LNCAP (cell line): ENCODE data around the gene SOX11.

Experiments used
- TF ChIP-seq, protein P1 (sequence below): fragments of 450-650 bp; IDR thresholded peaks from 2 replicates; pipeline ENCODE4 v1.5.1; 2017; ENCODE audit warnings: mild to moderate bottlenecking

The SOX11 gene

DNA sequence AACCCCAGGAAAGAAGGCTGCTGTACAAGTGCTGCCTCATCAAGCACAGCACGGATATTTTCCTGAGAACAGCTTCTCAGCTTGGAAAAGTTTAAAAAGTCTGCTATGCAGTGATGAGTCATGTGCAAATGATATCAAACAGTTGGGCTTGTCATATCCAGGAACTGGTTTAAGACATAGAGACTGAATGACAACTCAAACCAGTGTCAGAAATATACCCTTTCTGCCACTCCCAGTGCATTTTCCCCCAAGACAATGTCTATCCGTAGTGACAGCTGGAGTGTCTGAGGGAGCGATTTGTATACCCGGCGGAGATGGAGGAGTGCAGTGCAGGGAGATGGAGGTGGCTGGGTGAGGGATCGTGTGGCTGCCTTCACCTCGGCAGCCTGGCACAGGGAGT is 28.2 kb downstream of the SOX11 start:
- TF ChIP-seq, protein P1, sequence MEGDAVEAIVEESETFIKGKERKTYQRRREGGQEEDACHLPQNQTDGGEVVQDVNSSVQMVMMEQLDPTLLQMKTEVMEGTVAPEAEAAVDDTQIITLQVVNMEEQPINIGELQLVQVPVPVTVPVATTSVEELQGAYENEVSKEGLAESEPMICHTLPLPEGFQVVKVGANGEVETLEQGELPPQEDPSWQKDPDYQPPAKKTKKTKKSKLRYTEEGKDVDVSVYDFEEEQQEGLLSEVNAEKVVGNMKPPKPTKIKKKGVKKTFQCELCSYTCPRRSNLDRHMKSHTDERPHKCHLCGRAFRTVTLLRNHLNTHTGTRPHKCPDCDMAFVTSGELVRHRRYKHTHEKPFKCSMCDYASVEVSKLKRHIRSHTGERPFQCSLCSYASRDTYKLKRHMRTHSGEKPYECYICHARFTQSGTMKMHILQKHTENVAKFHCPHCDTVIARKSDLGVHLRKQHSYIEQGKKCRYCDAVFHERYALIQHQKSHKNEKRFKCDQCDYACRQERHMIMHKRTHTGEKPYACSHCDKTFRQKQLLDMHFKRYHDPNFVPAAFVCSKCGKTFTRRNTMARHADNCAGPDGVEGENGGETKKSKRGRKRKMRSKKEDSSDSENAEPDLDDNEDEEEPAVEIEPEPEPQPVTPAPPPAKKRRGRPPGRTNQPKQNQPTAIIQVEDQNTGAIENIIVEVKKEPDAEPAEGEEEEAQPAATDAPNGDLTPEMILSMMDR = no peak

DNA sequence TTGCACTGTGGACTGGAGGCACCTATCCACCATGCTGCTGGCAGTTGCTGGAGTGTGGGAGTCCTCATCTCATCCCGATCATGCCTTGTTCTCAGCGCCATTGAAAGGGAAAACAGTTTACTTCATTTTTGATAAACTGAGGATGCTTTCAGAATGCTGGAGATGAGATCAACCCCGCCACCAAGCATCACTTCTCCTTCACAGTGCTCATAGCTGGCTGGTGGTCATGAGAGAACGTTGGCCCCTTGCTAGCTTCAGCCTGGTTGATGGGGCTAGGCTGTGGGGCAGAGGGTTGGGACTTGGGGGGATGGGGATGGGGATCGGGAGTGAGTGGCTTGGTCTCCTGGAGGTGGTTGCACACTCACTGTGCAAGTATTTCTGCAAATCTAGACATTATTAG is 30.1 kb downstream of the SOX11 start:
- TF ChIP-seq, protein P1 = no peak

- TF ChIP-seq, protein P1 = no peak
Observed at GRCh38 chr2:5723791-5724735, 31.9 kb downstream of the SOX11 start.

DNA sequence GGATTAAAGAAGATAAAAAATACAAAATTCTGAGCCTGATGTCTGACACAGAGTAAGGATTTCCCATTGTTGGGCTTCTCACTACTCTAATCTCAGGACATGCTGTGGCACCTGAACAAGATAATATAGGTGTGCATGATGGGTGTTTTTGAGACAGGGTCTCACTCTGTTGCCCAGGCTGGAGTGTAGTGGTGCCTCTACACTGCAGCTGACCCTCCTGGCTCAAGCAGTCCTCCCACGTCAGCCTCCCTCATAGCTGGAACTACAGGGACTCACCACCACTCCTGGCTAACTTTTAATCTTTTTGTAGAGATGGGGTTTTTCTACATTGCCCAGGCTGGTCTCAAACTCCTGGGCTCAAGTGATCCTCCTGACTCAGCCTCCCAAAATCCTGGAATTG is 32.9 kb downstream of the SOX11 start:
- TF ChIP-seq, protein P1 = no peak

DNA sequence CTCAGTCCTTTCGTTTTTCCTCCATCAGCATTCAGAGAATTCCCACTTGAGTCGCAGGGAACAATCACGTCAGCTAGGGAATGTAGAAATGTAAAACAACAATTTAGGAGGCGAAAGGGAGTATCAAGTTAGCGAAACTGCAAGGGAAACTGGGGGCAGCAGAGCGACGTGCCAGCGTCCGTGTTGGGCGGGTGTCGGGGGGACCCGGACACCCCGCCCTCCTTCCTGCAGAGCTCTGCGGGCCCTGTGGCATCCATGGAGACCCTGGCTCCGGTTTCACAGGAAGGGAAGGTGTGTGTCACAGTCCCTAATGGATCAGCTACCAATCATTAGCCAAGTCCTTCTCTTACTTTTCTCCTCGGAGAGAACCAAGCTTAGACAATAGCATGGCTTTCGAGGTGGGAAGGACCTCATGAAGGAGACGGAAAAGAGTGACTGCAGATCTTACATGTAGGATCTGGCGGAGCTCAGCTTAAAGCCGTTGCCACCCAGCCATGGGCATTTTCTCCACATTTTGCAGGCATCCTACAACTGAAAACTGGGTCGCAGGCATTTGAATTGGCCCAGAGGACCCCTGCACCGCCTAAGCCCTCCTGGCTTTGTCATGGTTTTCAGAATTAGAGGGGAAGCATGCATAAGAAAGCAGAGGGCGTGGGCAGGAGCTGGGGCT is 33.7 kb downstream of the SOX11 start:
- TF ChIP-seq, protein P1 = no peak

GRCh38 chr2:5727235-5727634 is 35.1 kb downstream of the SOX11 start:
- TF ChIP-seq, protein P1 = no peak

- TF ChIP-seq, protein P1 = no peak
Observed at GRCh38 chr2:5729416-5729815, 37.2 kb downstream of the SOX11 start.
